ENCODE measurements around the gene TENT5C.

TENT5C gene

GRCh38 chr1:117628343-117628742 lies 22.5 kb downstream of the TENT5C start:
- no peak for TF ChIP-seq CTCF (IDR thresholded peaks at IDR 0.05; ENCODE audit: control insufficient read depth, extremely low read depth, insufficient read depth)
- DNase-seq (ENCODE audit: low read depth): no peak
- H3K4me3 ChIP-seq (ENCODE audit: low read depth, low read length): no peak overlapping the region

GRCh38 chr1:117629625-117630422 lies 24.0 kb downstream of the TENT5C start:
- H3K4me3 ChIP-seq (ENCODE audit: low read depth, low read length): no peak overlapping the region
- no peak for DNase-seq (ENCODE audit: low read depth)
- TF ChIP-seq CTCF (IDR thresholded peaks at IDR 0.05; ENCODE audit: control insufficient read depth, extremely low read depth, insufficient read depth): no peak

DNA sequence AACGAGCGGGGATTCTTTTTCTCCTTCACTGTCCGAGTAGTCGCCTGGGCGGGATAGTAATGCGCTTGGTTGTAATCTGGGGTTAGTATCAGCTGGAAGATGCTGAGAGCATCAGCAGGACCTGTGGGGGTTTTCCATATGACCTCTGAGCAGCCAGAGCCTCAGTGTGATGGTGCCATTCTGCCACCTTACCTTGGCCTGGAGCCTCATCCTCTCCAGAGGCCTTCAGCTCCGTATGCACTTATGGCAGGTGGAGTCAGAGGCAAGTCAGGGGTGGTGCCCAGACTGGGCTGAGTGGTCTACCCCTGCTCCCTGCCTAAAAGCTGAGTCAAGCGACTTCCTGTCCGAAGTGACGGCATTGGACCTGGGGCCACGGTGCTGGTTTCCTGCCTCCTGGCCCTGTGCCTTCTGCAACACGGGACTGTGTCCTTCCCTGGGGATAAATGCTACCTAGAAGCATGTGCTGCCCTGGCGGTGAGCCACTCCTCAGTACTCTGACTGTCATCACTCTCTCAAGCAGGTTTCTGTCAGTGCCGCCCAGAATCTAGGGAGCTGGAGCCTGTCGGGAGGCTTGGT lies 24.7 kb downstream of the TENT5C start:
- no peak overlapping the region for H3K4me3 ChIP-seq (ENCODE audit: low read depth, low read length)
- no peak for TF ChIP-seq CTCF (IDR thresholded peaks at IDR 0.05; ENCODE audit: control insufficient read depth, extremely low read depth, insufficient read depth)
- no peak for DNase-seq (ENCODE audit: low read depth)

GRCh38 chr1:117631359-117632160 lies 25.7 kb downstream of the TENT5C start:
- DNase-seq (ENCODE audit: low read depth): no peak
- no peak overlapping the region for H3K4me3 ChIP-seq (ENCODE audit: low read depth, low read length)
- no peak for TF ChIP-seq CTCF (IDR thresholded peaks at IDR 0.05; ENCODE audit: control insufficient read depth, extremely low read depth, insufficient read depth)

GRCh38 chr1:117632269-117633067 lies 26.6 kb downstream of the TENT5C start:
- no peak for TF ChIP-seq CTCF (IDR thresholded peaks at IDR 0.05; ENCODE audit: control insufficient read depth, extremely low read depth, insufficient read depth)
- DNase-seq (ENCODE audit: low read depth): no peak
- no peak overlapping the region for H3K4me3 ChIP-seq (ENCODE audit: low read depth, low read length)

DNA sequence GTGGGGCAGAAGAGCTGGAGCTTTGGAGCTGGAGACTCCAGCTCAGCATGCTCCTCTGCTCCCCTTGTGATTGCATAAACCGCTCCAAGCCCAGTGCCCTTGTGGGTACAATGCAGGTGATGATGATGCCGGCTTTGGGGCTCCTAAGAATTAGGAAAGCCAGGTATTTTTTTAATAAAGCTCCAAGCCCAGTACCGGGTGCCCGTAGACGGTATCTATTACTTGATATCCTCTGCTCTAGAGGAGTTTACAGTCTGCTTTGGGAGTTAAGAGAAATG lies 27.2 kb downstream of the TENT5C start:
- no peak for TF ChIP-seq CTCF (IDR thresholded peaks at IDR 0.05; ENCODE audit: control insufficient read depth, extremely low read depth, insufficient read depth)
- no peak overlapping the region for H3K4me3 ChIP-seq (ENCODE audit: low read depth, low read length)
- DNase-seq (ENCODE audit: low read depth): no peak
